ENCODE results near the gene MTA1. TPM values are rescaled to one million over a fixed set of nuclear protein-coding genes. Genes with fewer than 3 reads are reported as not detected.

MTA1 gene
- total RNA-seq, 2 experiments from 2014 or later: 98.5 to 103 TPM

DNA sequence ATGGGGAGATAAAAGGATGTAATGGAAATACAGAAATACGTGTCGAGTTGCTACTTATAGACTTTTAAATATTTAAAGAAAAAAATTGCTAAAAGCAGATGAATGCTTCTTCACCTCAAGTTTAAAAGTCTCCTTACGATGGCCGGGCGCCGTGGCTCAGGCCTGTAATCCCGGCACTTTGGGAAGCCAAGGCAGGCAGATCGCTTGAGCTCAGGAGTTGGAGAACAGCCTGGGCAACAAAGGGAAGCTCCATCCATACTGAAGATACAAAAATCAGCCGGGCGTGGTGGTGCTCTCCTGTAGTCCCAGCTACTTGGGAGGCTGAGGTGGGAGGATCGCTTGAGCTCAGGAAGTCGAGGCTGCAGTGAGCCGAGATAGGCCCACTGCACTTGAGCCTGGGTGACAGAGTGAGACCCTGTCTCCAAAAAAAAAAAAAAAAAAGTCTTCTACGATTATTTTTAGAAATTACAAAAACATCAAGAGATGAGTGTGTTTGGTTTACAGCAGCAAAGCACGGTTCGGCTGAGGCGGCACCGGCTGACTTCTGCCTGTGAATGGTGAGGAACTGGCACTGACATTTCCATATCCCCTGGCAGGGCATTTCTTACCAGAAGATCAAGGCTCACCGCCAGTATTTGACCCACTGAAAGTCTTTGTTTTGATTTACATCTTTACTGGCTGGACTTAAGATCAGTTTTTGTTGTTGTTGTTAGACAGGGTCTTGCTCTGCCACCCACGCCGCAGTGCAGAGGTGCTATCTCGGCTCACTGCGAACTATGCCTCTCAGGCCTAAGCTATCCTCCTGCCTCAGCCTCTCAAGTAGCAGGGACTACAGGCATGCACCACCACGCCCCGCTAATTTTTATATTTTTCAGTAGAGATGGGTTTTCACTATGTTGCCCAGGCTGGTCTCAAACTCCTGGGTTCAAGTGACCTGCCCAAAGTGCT is 3.9 kb upstream of the MTA1 start:
- Mint-ChIP-seq H3K36me3 (ENCODE audit: low read depth) (no peaks in the 10 kb centered on the region), H3K9me3 (no peaks in the 10 kb centered on the region), H3K27me3 (peaks cover 24% of the 10 kb centered on the region), H3K4me3 (peak overlapping the region; percentile 58), H3K4me1 (peaks cover 8% of the 10 kb centered on the region), H3K27ac (no peak overlapping the region)
- no peak for DNase-seq
- CTCF ChIA-PET: interaction anchor here (0.8 to 2.7 kb wide), 4 partner anchors 12 to 74 kb away, joined by 3 to 13 read pairs (median 6); no protein-coding TSS in a partner anchor
- POLR2A ChIA-PET: interaction anchor here (0.9 to 1.7 kb wide), 3 partner anchors 12 to 18 kb away, joined by 3 to 5 read pairs (median 4); partner anchors contain the start of gene TEX22

DNA sequence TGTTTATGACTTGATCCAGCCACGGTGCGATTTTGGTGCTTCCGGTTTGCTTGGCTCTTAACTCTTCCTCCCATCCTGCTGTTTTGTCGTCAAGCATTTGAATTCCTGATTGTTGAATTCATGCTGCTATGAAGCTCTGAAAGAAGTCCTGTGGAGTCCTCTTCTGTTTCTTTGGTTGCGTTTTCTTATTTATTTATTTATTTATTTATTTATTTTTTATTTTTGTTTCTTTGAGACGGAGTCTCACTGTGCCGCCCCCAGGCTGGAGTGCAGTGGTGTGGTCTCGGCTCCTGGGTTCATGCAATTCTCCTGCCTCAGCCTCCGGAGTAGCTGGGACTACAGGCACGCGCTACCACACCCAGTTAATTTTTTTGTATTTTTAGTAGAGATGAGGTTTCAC is 3.0 kb upstream of the MTA1 start:
- Mint-ChIP-seq H3K27ac (no peak overlapping the region), H3K4me3 (no peak overlapping the region), H3K36me3 (ENCODE audit: low read depth) (no peaks in the 10 kb centered on the region), H3K4me1 (peaks cover 15% of the 10 kb centered on the region), H3K27me3 (peaks cover 18% of the 10 kb centered on the region), H3K9me3 (no peaks in the 10 kb centered on the region)
- DNase-seq: no peak
- POLR2A ChIA-PET: interaction anchor here (1.2 to 1.7 kb wide), 2 partner anchors 12 to 19 kb away, joined by 3 to 4 read pairs; no protein-coding TSS in a partner anchor
- CTCF ChIA-PET: interaction anchor here (1.3 to 2.7 kb wide), 3 partner anchors 13 to 65 kb away, joined by 3 to 13 read pairs (median 5); no protein-coding TSS in a partner anchor

DNA sequence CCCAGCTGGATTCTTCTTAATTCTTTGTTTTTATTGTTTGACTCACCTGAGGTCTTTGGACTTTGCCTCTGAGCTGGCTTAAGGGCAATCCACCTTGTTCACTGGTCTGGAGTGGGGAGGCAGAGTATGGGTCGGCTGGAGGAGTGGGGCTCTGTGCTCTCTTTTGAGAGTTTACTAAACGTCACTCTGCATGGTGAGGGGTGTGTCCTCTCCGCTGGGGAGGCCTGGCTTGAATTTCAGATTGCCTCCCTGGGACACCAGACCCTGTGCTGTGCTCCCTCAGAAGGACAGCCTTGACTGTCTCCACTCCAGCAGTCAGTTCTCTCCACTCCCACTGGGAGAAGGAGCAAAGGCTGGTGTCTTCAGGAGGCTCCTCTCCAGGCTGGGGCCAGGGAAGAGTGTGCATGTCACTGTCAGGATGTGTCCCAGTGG is 1.9 kb upstream of the MTA1 start:
- H3K4me1 Mint-ChIP-seq: peaks cover 24% of the 10 kb centered on the region
- DNase-seq: no peak
- ChIA-PET POLR2A (interaction anchor here (0.9 to 2.5 kb wide), 5 partner anchors 13 to 72 kb away, joined by 3 to 12 read pairs (median 6); no protein-coding TSS in a partner anchor), CTCF (interaction anchor here (1.1 to 1.3 kb wide), 2 partner anchors 28 to 71 kb away, joined by 3 to 4 read pairs; no protein-coding TSS in a partner anchor)
- no peaks in the 10 kb centered on the region for H3K36me3 Mint-ChIP-seq (ENCODE audit: low read depth)
- H3K27ac Mint-ChIP-seq: no peak overlapping the region
- H3K9me3 Mint-ChIP-seq: no peaks in the 10 kb centered on the region
- peaks cover 14% of the 10 kb centered on the region for H3K27me3 Mint-ChIP-seq
- peak overlapping the region; percentile 21 for H3K4me3 Mint-ChIP-seq

DNA sequence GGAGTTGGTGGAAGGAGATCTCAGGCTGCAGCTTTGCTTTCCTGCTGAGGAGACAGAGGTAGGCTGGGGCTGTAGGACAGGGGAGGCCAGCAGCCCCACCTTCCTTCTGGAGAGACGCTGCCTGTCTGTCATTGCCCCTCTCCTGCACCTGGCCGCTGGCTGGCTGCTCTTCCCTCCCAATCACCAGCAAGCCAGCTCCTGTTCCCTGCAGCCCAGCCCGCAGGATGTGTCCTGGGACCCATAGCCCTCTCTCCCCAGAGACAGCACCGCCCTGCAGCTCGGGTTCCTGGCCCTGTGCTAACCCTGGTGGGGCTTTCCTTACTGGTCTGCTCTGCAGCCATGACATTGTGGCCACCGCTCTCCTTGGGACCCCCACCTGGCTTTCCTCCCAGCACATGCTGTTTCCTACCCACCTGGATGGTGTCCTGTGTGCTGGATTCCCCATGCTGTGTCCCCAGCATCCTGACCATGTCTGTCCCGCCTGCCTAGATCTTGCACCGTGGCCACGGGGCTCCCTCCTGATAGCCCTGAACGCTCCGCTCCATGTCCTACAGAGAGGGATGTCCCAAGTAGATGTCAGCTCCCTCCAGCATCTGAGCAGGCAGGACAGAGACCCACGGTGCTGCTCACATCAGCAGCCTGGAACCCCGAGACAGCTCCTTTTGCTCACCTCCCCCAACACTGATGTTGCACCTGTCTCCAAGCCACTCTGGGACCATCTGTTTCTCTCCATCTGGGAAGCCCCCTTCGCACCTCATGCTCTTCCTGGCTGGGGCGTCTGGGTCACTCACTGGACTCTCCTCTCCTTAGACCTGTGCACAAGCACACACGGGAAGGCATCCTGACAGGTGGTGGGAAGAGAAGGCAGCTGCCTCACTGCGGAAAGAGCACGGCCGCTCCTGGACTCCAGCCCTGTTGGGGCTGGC is 1.1 kb upstream of the MTA1 start:
- POLR2A ChIA-PET: interaction anchor here (0.9 to 2.5 kb wide), 4 partner anchors 14 to 71 kb away, joined by 3 to 12 read pairs (median 8); no protein-coding TSS in a partner anchor
- peaks cover 27% of the 10 kb centered on the region for H3K4me1 Mint-ChIP-seq

DNA sequence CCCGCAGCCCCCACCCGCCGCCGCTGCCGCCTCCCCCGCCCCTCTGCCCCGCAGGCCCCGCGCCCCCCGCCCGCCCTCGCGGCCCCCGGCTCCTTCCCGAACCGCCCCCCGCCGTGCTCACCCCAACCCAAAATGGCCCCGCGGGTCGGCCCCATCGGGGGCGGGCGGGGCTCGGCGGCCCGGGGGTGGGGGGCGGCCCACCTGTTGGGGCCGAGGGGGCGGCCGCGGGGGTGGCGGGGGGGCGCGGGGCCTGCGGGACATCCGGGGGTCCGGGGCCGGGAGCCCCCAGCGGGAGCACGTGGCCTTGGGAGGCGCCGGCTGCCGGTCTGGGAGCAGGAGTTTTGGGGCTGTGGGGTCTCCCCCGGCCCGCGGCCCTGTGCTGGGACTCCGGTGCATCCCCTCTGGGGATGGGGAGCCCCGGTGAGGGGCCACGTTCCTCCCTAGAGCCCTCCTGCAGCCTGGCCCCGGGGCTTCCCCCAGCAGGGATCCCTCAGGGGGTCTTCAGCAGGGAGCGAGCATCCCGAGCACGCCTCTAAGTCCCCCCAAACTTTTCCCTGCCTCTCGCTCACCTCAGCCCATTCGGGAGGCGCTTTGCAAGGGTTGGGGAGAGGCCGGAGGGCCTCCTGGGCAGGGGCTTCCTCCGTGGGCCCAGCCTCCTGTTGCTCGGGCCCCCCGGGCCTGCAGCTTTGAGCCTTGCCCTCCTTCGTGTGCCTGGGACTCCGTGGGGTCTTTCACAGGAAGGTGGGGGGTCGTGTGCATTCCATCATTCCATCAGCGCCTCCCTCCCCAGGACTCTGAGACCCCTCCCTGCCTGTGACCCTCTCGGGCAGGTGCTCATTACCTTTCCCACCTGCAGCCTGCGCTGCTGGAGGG is 710 bp downstream of the MTA1 start:
- H3K36me3 Mint-ChIP-seq (ENCODE audit: low read depth): peaks cover 3% of the 10 kb centered on the region
- no peaks in the 10 kb centered on the region for H3K9me3 Mint-ChIP-seq
- H3K27ac Mint-ChIP-seq: peak overlapping the region; percentile 75
- peaks cover 25% of the 10 kb centered on the region for H3K4me1 Mint-ChIP-seq
- ChIA-PET POLR2A (interaction anchor here (0.9 to 1.7 kb wide), 2 partner anchors 23 to 72 kb away, joined by 3 to 6 read pairs; no protein-coding TSS in a partner anchor), CTCF (no interaction called here)
- no peak for DNase-seq
- H3K27me3 Mint-ChIP-seq: peaks cover 2% of the 10 kb centered on the region
- H3K4me3 Mint-ChIP-seq: peak overlapping the region; percentile 85

More for the DNA sequence above, 1.1 kb upstream of the MTA1 start:
- no peak for DNase-seq
- H3K4me3 Mint-ChIP-seq: peak overlapping the region; percentile 63
- H3K27me3 Mint-ChIP-seq: peaks cover 6% of the 10 kb centered on the region
- no peaks in the 10 kb centered on the region for H3K9me3 Mint-ChIP-seq
- peaks cover under 1% of the 10 kb centered on the region for H3K36me3 Mint-ChIP-seq (ENCODE audit: low read depth)
- CTCF ChIA-PET: interaction anchor here (0.9 to 1.1 kb wide), 2 partner anchors 62 to 71 kb away, joined by 3 to 4 read pairs; no protein-coding TSS in a partner anchor
- no peak overlapping the region for H3K27ac Mint-ChIP-seq

DNA sequence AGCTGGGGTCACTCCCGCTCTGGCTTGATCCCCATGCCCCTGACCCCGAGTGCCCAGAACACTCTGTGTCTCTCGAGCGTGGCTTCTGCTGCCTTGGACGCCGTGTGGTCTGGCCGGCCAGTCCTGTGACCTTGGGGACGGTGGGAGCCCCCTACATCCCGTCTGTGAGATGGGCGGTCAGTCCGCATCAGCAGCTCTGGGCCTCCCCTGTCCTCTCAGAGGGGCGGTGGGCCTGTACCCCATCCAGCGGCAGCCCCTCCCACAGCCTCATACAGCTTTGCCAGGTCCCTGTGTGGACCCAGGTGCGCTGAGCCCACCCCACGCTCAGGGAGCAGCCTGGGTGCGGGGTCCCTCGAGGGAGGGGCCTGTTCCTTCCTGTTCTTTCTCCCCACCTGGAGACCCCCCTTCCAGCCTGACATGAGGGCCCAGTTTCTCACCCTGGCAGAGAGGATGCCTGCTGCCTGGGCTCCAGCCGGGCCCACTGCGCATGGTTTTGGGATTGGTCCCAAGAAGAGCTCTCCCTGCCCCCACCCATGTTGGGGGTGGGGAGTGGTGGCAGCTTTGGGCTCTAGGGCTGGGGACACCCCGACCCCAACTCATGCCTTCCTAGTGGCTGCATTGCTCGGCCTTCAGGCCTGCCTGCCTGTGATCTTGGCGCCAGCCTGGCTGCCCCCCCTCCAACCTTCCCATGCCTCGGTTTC is 1.5 kb downstream of the MTA1 start:
- H3K4me1 Mint-ChIP-seq: peaks cover 25% of the 10 kb centered on the region
- H3K36me3 Mint-ChIP-seq (ENCODE audit: low read depth): peaks cover 6% of the 10 kb centered on the region
- peak overlapping the region; percentile 75 for H3K27ac Mint-ChIP-seq
- H3K9me3 Mint-ChIP-seq: no peaks in the 10 kb centered on the region
- ChIA-PET POLR2A (interaction anchor here (0.9 to 1.7 kb wide), 2 partner anchors 23 to 72 kb away, joined by 3 to 6 read pairs; no protein-coding TSS in a partner anchor), CTCF (no interaction called here)
- H3K27me3 Mint-ChIP-seq: peaks cover 2% of the 10 kb centered on the region
- DNase-seq: no peak
- peak overlapping the region; percentile 85 for H3K4me3 Mint-ChIP-seq

DNA sequence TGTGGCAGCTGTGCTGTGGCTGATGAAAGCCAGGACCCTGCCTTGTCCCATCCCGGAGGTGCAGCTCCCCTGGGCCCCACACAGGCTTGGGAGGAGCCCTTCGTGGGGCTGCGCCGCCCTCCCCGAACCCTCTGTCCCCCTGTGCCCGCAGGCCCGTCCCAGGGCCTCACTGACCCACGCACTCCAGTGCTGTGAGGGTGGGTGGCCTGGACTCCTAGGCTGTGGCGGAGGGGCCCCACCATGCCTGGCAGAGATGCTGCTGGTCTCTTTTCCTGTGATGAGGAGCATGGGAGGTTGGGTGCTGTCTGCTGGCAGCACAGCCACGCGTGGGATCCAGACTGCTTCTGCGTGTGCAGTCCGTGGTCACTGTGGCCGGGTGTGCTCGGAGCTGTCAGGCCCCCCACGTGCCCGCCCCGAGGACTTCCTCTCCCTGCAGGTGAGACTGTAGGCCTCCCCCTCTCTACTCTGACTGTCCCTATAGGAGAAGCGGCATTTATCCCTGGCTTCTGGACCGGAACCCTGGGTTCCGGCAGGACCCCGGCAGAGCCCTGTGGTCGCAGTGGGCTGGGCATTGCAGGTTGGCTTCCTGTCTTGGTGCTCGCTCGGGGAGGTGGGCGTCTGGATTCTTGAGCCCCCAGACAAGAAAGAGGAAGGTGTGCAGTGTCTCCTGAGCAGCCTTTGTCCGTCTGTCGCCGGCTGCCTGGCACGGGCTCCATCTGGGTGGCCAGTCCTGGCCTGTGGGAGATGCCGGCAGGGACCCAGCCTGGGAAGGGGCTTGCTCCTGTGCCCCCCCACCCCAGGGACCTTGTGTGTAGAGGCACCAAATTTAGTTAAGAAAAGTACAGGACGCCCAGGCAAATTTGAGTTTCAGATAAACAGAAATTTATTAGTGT is 2.3 kb downstream of the MTA1 start:
- Mint-ChIP-seq H3K27me3 (peaks cover 2% of the 10 kb centered on the region), H3K36me3 (ENCODE audit: low read depth) (peaks cover 13% of the 10 kb centered on the region), H3K4me1 (peaks cover 25% of the 10 kb centered on the region), H3K9me3 (no peaks in the 10 kb centered on the region), H3K27ac (peak overlapping the region; percentile 47), H3K4me3 (peak overlapping the region; percentile 85)
- CTCF ChIA-PET: interaction anchor here (0.9 kb wide), 1 partner anchor 50 kb away, joined by 3 read pairs; no protein-coding TSS in a partner anchor
- POLR2A ChIA-PET: interaction anchor here (1.7 kb wide), 1 partner anchor 24 kb away, joined by 6 read pairs; no protein-coding TSS in a partner anchor
- DNase-seq: no peak

DNA sequence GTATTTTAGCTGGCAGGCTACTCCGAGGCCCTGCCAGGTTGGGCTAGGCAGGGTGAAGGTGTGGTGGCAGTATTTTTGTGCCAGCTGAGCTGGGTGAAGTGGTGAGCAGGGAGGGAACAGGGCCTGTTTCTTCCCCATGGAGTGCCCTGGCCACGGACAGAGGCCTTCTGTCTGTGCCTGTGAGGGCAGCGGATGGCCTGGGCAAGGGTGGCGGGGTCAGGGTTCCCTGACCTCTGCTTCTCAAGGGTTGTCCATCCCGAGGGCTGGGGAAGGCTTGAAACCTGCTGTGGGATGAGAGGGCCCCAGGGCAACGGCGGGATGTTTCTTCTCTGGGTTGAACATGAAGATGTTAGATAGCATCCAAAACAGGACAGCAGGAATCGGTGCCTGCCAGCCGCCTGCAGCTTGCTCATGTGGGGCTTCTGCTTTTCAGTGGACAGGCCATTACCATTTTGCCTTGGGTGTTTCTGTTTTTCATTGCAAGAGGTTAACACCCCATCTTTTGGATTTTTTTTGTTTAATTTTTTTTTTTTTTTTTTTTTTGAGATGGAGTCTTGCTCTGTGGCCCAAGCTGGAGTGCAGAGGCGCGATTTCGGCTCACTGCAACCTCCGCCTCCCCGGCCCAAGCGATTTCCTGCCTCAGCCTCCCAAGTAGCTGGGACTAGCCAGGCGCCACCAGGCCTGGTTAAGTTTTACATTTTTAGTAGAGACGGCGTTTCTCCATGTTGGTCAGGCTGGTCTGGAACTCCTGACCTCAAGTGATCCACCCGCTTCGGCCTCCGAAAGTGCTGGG is 3.3 kb downstream of the MTA1 start:
- H3K36me3 Mint-ChIP-seq (ENCODE audit: low read depth): peaks cover 18% of the 10 kb centered on the region
- CTCF ChIA-PET: interaction anchor here (0.7 to 0.9 kb wide), 4 partner anchors 26 to 81 kb away, joined by 3 to 5 read pairs (median 4); no protein-coding TSS in a partner anchor
- no peaks in the 10 kb centered on the region for H3K9me3 Mint-ChIP-seq
- POLR2A ChIA-PET: no interaction called here
- DNase-seq: no peak
- H3K4me3 Mint-ChIP-seq: peak overlapping the region; percentile 7
- H3K27ac Mint-ChIP-seq: peak overlapping the region; percentile 59
- peaks cover 28% of the 10 kb centered on the region for H3K4me1 Mint-ChIP-seq
- H3K27me3 Mint-ChIP-seq: no peaks in the 10 kb centered on the region

DNA sequence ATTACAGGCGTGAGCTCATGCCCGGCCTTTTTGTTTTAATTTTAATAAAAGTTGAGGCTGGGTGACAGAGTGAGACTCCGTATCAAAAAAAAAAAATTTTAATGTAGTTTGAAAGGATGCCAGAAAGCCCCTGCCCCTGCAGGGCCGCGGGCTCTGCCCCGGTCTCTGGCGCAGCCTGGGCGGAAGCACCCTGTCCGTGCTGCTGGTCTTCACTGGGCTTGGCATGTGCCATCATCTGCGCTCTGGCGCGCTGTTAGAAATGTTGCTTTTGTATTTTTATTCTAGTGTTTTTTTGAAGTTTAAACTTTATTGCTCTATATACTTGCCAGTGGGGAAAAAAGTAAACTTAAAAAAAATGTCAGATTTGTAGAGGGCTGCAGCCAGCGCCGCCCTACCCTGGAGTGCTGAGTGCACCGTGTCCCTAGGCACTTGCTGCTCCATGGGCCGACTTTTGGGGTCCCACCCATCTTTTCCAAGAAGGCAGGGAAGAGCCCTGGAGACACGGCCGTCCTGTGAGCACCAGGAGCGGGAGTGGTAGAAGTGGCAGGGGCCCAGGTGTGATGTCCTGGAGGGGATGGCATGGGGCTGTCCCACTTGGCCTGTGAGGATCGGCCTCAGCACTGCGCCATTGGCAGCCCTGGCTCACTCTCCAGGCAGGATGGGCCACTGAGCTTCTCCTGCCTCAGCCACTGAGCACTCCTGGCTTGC is 4.0 kb downstream of the MTA1 start:
- Mint-ChIP-seq H3K9me3 (no peaks in the 10 kb centered on the region), H3K4me3 (no peak overlapping the region), H3K4me1 (peaks cover 30% of the 10 kb centered on the region), H3K36me3 (ENCODE audit: low read depth) (peaks cover 22% of the 10 kb centered on the region), H3K27me3 (no peaks in the 10 kb centered on the region), H3K27ac (no peak overlapping the region)
- ChIA-PET CTCF (interaction anchor here (0.7 to 0.8 kb wide), 2 partner anchors 25 to 34 kb away, joined by 3 to 5 read pairs; no protein-coding TSS in a partner anchor), POLR2A (no interaction called here)
- DNase-seq: no peak

Measured in activated CD4-positive, alpha-beta memory T cell treated with anti-CD3 and anti-CD28 coated beads, Interleukin-2, amount 10 ng/mL, durations not matched to agents 7 days and 5 days (primary cell).